PC-3 (cell line): ENCODE data around the gene FADS1. TPM values are rescaled to one million over a fixed set of nuclear protein-coding genes. Genes with fewer than 3 reads are reported as not detected.

ENCODE experiments used
- ATAC-seq: fragments of 200-7000 bp; cut with Tn5 transposase; 2 replicates; pipeline ENCODE4 v1.9.1; 2020; ENCODE audit warnings: mild to moderate bottlenecking, moderate library complexity
- BruUV-seq: library from RNA; stranded (reverse); fragments of 400-500 nt; replicated peaks from 2 replicates; lab custom pipeline; 2021; lab: Mats Ljungman, UMichigan
- CTCF ChIA-PET: fragments of 300-600 bp; sonication (Branson Sonifier 250); formaldehyde crosslinking; loops from one replicate; lab custom pipeline; 2022; ENCODE audit warnings: antibody characterized with exemption; lab: Charles Lee
- POLR2A ChIA-PET: fragments of 300-600 bp; sonication (Branson Sonifier 250); formaldehyde crosslinking; loops from one replicate; lab custom pipeline; 2022; ENCODE audit warnings: antibody characterized with exemption; ENCODE audit not compliant: unreplicated experiment; lab: Charles Lee
- DNase-seq: peaks from one replicate; pipeline ENCODE4 v3.0.0-alpha.2; 2015
- H2AFZ ChIP-seq: fragments of 300-600 bp; sonication (generic); 2 replicates; pipeline ENCODE4 v1.6.0; 2016; ENCODE audit warnings: antibody characterized with exemption, low read length
- H3F3A ChIP-seq: fragments of 300-600 bp; sonication (generic); one replicate; pipeline ENCODE4 v1.6.0; 2017; ENCODE audit warnings: antibody characterized with exemption, low read length, control low read depth, mild to moderate bottlenecking; ENCODE audit not compliant: unreplicated experiment
- H3K27ac ChIP-seq: fragments of 300-600 bp; sonication (generic); 2 replicates; pipeline ENCODE4 v1.5.1; 2016; ENCODE audit warnings: mild to moderate bottlenecking, low read length
- H3K27me3 ChIP-seq: fragments of 300-600 bp; sonication (generic); 2 replicates; pipeline ENCODE4 v1.6.1; 2016; ENCODE audit warnings: low read length, mixed read lengths
- H3K36me3 ChIP-seq: fragments of 300-600 bp; sonication (generic); 2 replicates; pipeline ENCODE4 v1.6.1; 2016; ENCODE audit warnings: low read depth, mixed run types, low read length, mixed read lengths
- H3K4me1 ChIP-seq: fragments of 300-600 bp; sonication (generic); 2 replicates; pipeline ENCODE4 v1.5.1; 2016; ENCODE audit warnings: low read length; ENCODE audit not compliant: insufficient read depth
- H3K4me2 ChIP-seq: fragments of 300-600 bp; sonication (generic); 2 replicates; pipeline ENCODE4 v1.6.0; 2016; ENCODE audit warnings: low read length
- H3K4me3 ChIP-seq: fragments of 300-600 bp; sonication (generic); 2 replicates; pipeline ENCODE4 v1.5.1; 2016; ENCODE audit warnings: mild to moderate bottlenecking, low read length, mixed read lengths
- H3K79me2 ChIP-seq: fragments of 300-600 bp; sonication (generic); 2 replicates; pipeline ENCODE4 v1.6.1; 2017; ENCODE audit warnings: low read length, mixed read lengths
- H3K9ac ChIP-seq: fragments of 300-600 bp; sonication (generic); 2 replicates; pipeline ENCODE4 v1.6.0; 2016; ENCODE audit warnings: mild to moderate bottlenecking, low read length
- H3K9me2 ChIP-seq: fragments of 300-600 bp; sonication (generic); replicated peaks from 2 replicates; pipeline ENCODE4 v1.6.1; 2016; ENCODE audit warnings: mixed run types, low read length, mixed read lengths
- H3K9me3 ChIP-seq: fragments of 300-600 bp; sonication (generic); 2 replicates; pipeline ENCODE4 v1.6.1; 2016; ENCODE audit warnings: low read length, mixed read lengths
- H4K20me1 ChIP-seq: fragments of 300-600 bp; sonication (generic); 2 replicates; pipeline ENCODE4 v1.6.1; 2016; ENCODE audit warnings: low read length, mixed read lengths
- EZH2 ChIP-seq: fragments of 300-600 bp; sonication (generic); IDR thresholded peaks from one replicate; pipeline ENCODE4 v1.6.1; 2017; ENCODE audit warnings: antibody characterized with exemption, mild to moderate bottlenecking, low read length; ENCODE audit not compliant: unreplicated experiment
- EZH2phosphoT487 ChIP-seq: fragments of 300-600 bp; sonication (generic); IDR thresholded peaks from 2 replicates; pipeline ENCODE4 v1.6.1; 2018; ENCODE audit warnings: mild to moderate bottlenecking, antibody characterized with exemption, low read length, borderline replicate concordance
- intact Hi-C: fragments of 100-400 bp; cut with micrococcal nuclease; formaldehyde crosslinking; loops from 2 replicates; pipeline ENCODE4 v1.9.0; 2023
- total RNA-seq: library from RNA; depleted of rRNA; stranded (reverse); fragments of >200 nt; gene quantifications from 2 replicates; pipeline ENCODE4 v1.2.3, GENCODE V29; 2014
- TF ChIP-seq, protein P1 (sequence below): fragments of 300-600 bp; sonication (generic); conservative IDR thresholded peaks from 2 replicates; pipeline ENCODE4 v1.5.1; 2017; ENCODE audit warnings: antibody characterized with exemption, low read depth, mild to moderate bottlenecking, low read length

The FADS1 gene
- total RNA-seq, 1 experiment from 2014 or later: 84.4 TPM

DNA sequence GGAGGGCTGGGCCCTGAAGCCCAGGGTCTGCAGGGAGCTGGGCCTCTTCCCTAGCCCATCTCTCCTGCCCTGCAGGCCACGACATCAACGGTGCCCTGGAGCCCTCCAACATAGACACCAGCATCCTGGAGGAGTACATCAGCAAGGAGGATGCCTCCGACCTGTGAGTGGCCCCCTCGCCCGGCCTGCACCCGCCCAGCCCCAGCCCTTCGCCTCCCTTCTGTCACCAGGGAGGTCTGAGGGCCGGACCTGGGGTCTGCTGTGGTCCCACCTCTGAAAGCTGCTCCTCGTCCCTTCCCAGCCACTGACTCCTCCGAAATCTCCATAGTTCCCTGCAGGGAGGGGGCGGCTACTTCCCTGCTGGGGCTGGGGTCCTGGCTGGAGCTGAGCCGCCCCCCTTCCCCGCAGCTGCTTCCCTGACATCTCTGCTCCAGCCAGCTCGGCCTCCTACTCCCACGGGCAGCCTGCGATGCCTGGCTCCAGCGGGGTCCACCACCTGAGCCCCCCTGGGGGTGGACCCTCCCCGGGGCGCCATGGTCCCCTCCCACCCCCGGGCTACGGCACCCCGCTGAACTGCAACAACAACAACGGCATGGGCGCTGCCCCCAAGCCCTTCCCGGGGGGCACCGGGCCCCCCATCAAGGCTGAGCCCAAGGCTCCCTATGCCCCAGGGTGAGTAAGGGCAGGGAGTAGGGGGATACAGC is 51.1 kb downstream of the FADS1 start:
- TF ChIP-seq, protein P1, sequence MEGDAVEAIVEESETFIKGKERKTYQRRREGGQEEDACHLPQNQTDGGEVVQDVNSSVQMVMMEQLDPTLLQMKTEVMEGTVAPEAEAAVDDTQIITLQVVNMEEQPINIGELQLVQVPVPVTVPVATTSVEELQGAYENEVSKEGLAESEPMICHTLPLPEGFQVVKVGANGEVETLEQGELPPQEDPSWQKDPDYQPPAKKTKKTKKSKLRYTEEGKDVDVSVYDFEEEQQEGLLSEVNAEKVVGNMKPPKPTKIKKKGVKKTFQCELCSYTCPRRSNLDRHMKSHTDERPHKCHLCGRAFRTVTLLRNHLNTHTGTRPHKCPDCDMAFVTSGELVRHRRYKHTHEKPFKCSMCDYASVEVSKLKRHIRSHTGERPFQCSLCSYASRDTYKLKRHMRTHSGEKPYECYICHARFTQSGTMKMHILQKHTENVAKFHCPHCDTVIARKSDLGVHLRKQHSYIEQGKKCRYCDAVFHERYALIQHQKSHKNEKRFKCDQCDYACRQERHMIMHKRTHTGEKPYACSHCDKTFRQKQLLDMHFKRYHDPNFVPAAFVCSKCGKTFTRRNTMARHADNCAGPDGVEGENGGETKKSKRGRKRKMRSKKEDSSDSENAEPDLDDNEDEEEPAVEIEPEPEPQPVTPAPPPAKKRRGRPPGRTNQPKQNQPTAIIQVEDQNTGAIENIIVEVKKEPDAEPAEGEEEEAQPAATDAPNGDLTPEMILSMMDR: no peak
- no peak for TF ChIP-seq EZH2phosphoT487
- no peaks in the 10 kb centered on the region for H3K4me1 ChIP-seq
- H3K9me3 ChIP-seq: no peaks in the 10 kb centered on the region
- intact Hi-C loops: no loop called here
- H4K20me1 ChIP-seq: no peaks in the 10 kb centered on the region
- H3F3A ChIP-seq: no peaks in the 10 kb centered on the region
- DNase-seq: no peak
- H3K4me2 ChIP-seq: no peak overlapping the region
- no peak overlapping the region for H3K4me3 ChIP-seq
- ChIA-PET POLR2A (interaction anchor here (0.5 kb wide), 1 partner anchor 37 kb away, joined by 10 read pairs; no protein-coding TSS in a partner anchor), CTCF (no interaction called here)
- no peak overlapping the region for H3K27ac ChIP-seq
- no TSS peak for BruUV-seq
- no peak overlapping the region for H3K9ac ChIP-seq
- ATAC-seq: no peak
- no peaks in the 10 kb centered on the region for H3K27me3 ChIP-seq
- H3K9me2 ChIP-seq: no peaks in the 10 kb centered on the region
- no peak overlapping the region for H2AFZ ChIP-seq
- no peaks in the 10 kb centered on the region for H3K79me2 ChIP-seq
- no peaks in the 10 kb centered on the region for H3K36me3 ChIP-seq

DNA sequence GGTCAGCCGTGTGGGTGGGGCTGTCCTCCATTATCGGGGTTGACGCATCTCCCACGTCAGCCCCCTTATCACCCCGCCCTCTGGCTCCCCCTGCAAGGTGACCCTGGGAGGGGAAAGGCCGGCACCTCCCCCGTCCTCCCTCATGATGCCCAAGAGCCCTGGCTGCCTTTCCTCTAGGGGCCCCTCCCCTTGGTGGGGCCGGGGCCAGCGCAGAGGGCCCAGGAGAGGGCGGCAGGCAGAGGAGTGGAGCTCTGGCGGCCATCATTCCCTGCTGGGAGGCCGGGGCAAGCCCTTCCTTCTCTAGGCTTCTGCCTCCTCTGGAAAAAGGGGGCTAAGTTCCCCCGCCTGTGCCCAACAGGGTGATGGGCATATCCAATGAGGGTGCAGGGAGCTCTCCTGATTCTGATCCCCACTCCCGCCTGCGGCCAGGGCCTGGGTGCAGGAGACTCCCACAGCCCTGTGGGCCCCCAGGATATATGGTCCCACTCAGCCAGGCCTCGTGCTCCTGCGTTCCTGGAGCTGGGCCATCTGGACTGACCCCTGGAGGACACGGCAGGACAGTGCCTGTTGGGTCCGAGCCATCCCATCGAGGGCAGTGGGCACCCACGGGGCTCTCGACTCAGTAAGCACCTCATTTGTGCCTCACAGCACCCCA is 52.1 kb downstream of the FADS1 start:
- H3K4me1 ChIP-seq: no peaks in the 10 kb centered on the region
- no peaks in the 10 kb centered on the region for H4K20me1 ChIP-seq
- H3K9me2 ChIP-seq: no peaks in the 10 kb centered on the region
- no peak for DNase-seq
- no peaks in the 10 kb centered on the region for H3K27me3 ChIP-seq
- no peaks in the 10 kb centered on the region for H3K9me3 ChIP-seq
- BruUV-seq: no TSS peak
- intact Hi-C loops: no loop called here
- H3K79me2 ChIP-seq: no peaks in the 10 kb centered on the region
- POLR2A ChIA-PET: interaction anchor here (0.5 kb wide), 1 partner anchor 36 kb away, joined by 10 read pairs; no protein-coding TSS in a partner anchor
- H3K36me3 ChIP-seq: no peaks in the 10 kb centered on the region
- H3K4me2 ChIP-seq: no peak overlapping the region
- no peak overlapping the region for H3K9ac ChIP-seq
- H2AFZ ChIP-seq: no peak overlapping the region
- CTCF ChIA-PET: no interaction called here
- ATAC-seq: no peak
- H3K27ac ChIP-seq: no peak overlapping the region
- no peaks in the 10 kb centered on the region for H3F3A ChIP-seq
- H3K4me3 ChIP-seq: no peak overlapping the region
- TF ChIP-seq, protein P1: no peak
- TF ChIP-seq EZH2phosphoT487: no peak
- TF ChIP-seq EZH2: no peak
